Mucosa of descending colon (tissue), 3 donors: ENCODE results near the gene SEMA6B. TPM values are rescaled to one million over a fixed set of nuclear protein-coding genes. Genes with fewer than 3 reads are reported as not detected.
"Not testable (repeated sequence)": the region's sequence is repeated elsewhere in the genome, so short reads cannot be mapped to it uniquely, and the experiment has no call there.

Experiments
- ATAC-seq: fragments of 200-7000 bp; cut with Tn5 transposase; one replicate; pipeline ENCODE4 v1.9.1; 2020; ENCODE audit warnings: mild to moderate bottlenecking, moderate library complexity
- DNase-seq, 3 donors: peaks; one replicate each; pipeline ENCODE4 v3.0.0-alpha.2; 2020
- H3K36me3 ChIP-seq: fragments of 200-600 bp; one replicate; pipeline ENCODE4 v1.8.0; 2021; ENCODE audit warnings: low read depth, mild to moderate bottlenecking
- H3K4me1 ChIP-seq: fragments of 200-600 bp; one replicate; pipeline ENCODE4 v1.8.0; 2021; ENCODE audit warnings: low read depth, mild to moderate bottlenecking
- H3K4me3 ChIP-seq: fragments of 200-600 bp; one replicate; pipeline ENCODE4 v1.8.0; 2021; ENCODE audit warnings: mild to moderate bottlenecking
- H3K9me3 ChIP-seq: fragments of 200-600 bp; one replicate; pipeline ENCODE4 v1.8.0; 2021; ENCODE audit warnings: mild to moderate bottlenecking
- intact Hi-C, 2 donors: fragments of 100-400 bp; cut with DNase I in 1 of 2; cut with micrococcal nuclease in 1 of 2; formaldehyde crosslinking; loops; one replicate each; pipeline versions ENCODE4 v1.11.0 to v1.11.1; 2022; cut with DNase I, micrococcal nuclease
- total RNA-seq, 3 donors: library from RNA; stranded (reverse); fragmentation: NEBNext Ultra II Directional in 2 of 3; extraction: Animal tissue kit (Norgen Biotek cat#: 25700) in 2 of 3; gene quantifications; one replicate each; pipeline versions ENCODE4 v1.2.1 to v1.2.4, GENCODE V29; 2021 to 2023
- TF ChIP-seq, protein P1 (sequence below): fragments of 200-600 bp; IDR thresholded peaks from one replicate; pipeline ENCODE4 v1.8.0; 2022; ENCODE audit warnings: antibody characterized with exemption, mild to moderate bottlenecking
- donor health status: DM: no; HTN: no; CAD: no; lungs with moderate emphysema.
- donor health status: DM: no; HTN: no; CAD: no.
- donor health status: DM: no; HTN: yes; CAD: no.

Gene SEMA6B
- total RNA-seq, 3 donors from 2014 or later = 2.5 to 8.4 (median 5.9) TPM

DNA sequence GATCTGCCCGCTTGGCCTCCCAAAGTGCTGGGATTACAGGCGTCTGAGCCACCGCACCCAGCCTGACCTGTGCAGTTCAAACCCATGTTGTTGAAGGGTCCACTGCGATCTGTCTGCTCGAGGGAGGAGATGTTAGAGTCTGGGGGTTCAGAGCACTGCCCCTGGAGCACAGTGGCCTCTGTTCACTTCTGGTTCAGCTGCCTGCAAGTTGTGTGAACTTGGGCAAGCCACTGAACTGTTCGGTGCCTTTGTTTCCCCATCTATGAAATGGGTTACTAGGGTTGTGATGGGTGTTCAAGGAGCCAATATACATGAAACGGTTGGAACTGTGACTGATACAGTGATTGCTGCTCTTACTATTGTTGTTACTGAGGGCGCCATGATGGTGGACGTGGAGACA is 26.1 kb downstream of the SEMA6B start:
- no peak for DNase-seq
- Histone ChIP-seq H3K9me3 (no peaks in the 10 kb centered on the region), H3K4me1 (peaks cover 13% of the 10 kb centered on the region), H3K36me3 (no peaks in the 10 kb centered on the region), H3K4me3 (no peak overlapping the region)
- TF ChIP-seq, protein P1, sequence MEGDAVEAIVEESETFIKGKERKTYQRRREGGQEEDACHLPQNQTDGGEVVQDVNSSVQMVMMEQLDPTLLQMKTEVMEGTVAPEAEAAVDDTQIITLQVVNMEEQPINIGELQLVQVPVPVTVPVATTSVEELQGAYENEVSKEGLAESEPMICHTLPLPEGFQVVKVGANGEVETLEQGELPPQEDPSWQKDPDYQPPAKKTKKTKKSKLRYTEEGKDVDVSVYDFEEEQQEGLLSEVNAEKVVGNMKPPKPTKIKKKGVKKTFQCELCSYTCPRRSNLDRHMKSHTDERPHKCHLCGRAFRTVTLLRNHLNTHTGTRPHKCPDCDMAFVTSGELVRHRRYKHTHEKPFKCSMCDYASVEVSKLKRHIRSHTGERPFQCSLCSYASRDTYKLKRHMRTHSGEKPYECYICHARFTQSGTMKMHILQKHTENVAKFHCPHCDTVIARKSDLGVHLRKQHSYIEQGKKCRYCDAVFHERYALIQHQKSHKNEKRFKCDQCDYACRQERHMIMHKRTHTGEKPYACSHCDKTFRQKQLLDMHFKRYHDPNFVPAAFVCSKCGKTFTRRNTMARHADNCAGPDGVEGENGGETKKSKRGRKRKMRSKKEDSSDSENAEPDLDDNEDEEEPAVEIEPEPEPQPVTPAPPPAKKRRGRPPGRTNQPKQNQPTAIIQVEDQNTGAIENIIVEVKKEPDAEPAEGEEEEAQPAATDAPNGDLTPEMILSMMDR = no peak
- ATAC-seq = no peak
- intact Hi-C loops = no loop called here

DNA sequence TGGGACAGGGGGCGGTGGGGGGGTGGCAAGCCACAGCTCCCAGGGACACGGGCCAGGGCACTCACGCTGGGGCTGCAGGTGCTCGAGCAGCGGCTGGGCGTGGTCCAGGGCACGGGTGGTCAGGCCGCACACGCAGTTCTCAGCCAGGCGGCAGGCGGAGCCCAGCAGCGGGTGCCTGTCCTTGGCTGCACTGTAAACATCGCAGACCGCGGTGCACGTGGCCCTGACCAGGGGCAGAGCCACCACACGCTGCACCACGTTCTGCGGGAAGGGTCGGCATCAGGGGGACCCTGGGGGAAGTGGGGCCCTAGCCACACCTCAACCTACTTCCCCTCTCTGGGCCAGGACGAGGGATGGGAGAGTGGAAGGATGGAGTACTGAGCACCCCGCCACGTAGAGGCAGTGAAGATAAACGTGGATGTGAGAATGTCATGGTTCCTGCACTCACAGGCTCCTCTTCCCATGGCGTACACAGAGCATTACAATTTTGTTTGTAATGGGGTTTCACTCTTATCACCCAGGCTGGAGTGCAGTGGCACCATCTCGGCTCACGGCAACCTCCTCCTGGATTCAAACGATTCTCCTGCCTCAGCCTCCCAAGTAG is 27.8 kb downstream of the SEMA6B start:
- ATAC-seq (peak; percentile 33), DNase-seq (peak in 1 of 3 donors; percentile 54)
- TF ChIP-seq, protein P1 = no peak
- Histone ChIP-seq H3K4me3 (no peak overlapping the region), H3K36me3 (no peaks in the 10 kb centered on the region), H3K4me1 (peaks cover 13% of the 10 kb centered on the region), H3K9me3 (no peaks in the 10 kb centered on the region)
- intact Hi-C loops = no loop called here

DNA sequence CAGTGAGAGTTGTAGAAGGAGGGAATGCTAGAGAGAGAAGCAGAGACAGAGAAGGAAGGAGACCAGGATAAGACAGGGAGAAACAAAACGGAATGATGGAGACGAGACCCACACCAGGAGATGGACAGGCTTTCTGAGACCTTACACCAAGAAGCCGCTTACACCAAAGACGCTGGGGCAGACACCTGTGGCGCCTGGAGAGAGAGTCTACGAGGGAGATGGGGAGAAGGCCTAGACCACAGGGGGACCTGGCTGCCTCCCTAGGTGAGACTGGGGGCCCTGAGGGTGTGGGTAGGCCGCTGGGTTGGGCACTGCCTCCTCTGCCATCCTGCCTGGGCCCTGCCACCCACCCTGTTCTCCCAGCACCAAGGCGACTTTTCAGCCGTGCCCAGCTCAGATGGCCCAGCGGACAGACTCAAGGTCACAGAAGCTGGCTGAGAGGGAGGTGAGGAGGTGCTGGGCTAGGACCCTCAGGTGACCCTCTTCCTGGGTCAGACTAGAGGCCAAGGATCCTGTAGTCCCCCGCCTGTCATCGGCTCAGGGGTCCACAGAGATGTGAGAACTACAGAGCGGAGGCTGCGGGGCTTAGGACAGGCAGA is 29.5 kb downstream of the SEMA6B start:
- Histone ChIP-seq H3K9me3 (no peaks in the 10 kb centered on the region), H3K36me3 (no peaks in the 10 kb centered on the region), H3K4me1 (peaks cover under 1% of the 10 kb centered on the region), H3K4me3 (no peak overlapping the region)
- DNase-seq = no peak
- TF ChIP-seq, protein P1 = no peak
- no peak for ATAC-seq
- intact Hi-C loops = no loop called here

DNA sequence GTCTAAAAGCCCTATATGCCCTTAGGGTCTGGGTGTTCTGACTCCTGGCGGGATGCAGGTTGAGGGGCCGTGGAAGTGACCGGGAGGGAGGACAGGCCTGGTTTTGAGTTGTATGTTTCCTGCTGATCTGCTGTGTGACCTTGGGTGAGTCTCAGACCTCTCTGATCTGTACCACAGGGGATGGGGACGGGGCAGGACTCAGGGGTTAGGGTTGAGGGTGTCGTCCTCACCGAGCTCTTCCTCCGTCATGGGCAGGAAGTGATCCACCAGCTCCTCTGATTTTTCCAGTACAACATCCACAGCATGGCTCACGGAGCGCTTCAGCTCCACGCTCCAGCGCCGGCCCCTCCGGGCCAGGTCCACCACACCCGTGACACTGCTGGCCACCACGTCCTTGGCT is 30.6 kb downstream of the SEMA6B start:
- ATAC-seq (no peak), DNase-seq (no peak)
- Histone ChIP-seq H3K36me3 (no peaks in the 10 kb centered on the region), H3K9me3 (no peaks in the 10 kb centered on the region), H3K4me1 (no peaks in the 10 kb centered on the region), H3K4me3 (no peak overlapping the region)
- intact Hi-C loops = no loop called here
- TF ChIP-seq, protein P1 = no peak

DNA sequence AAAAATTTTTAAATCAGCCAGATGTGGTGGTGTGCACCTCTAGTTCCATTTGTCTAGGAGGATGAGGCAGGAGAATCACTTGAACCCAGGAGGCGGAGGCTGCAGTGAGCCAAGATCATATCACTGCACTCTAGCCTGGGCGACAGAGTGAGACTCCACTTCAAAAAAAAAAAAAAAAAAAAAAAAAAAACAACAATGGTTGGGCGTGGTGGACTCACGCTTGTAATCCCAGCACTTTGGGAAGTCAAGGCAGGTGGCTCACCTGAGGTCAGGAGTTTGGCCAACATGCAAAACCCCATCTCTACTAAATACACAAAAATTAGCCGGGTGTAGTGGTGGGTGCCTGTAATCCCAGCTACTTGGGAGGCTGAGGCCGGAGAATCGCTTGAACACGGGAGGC is 32.1 kb downstream of the SEMA6B start:
- ATAC-seq, intact Hi-C loops, H3K9me3 ChIP-seq: not testable (repeated sequence)

DNA sequence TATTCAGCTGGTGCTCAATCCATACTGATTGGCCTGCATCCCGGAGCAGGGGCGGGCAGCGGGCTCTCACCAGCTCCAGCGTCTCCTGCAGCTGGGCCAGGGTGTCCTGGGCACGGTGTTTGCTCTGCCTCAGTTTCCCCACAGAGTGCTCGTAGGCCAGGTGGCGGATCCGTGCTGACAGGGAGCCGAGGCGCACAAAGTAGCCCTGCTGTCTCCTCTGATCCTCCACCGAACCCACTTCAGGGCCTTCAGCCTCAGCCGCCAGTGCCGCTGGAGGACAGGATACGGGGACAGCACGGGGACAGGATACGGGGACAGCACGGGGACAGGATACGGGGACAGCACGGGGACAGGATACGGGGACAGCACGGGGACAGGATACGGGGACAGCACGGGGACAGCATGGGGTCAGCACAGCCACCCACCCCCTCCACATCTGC is 33.9 kb downstream of the SEMA6B start:
- TF ChIP-seq, protein P1 = no peak
- no peaks in the 10 kb centered on the region for H3K36me3 ChIP-seq
- no peak overlapping the region for H3K4me3 ChIP-seq
- DNase-seq = no peak
- no peaks in the 10 kb centered on the region for H3K4me1 ChIP-seq
- no peak for ATAC-seq
- H3K9me3 ChIP-seq = no peaks in the 10 kb centered on the region
- intact Hi-C loops = no loop called here

More for the DNA sequence above, 32.1 kb downstream of the SEMA6B start:
- not testable (repeated sequence) for H3K36me3 ChIP-seq, DNase-seq, H3K4me3 ChIP-seq, H3K4me1 ChIP-seq
